ENCODE measurements around the gene SLX9.

GRCh38 chr21:44984428-44984791, 44.6 kb downstream of the SLX9 start:
- TF ChIP-seq, protein P1, sequence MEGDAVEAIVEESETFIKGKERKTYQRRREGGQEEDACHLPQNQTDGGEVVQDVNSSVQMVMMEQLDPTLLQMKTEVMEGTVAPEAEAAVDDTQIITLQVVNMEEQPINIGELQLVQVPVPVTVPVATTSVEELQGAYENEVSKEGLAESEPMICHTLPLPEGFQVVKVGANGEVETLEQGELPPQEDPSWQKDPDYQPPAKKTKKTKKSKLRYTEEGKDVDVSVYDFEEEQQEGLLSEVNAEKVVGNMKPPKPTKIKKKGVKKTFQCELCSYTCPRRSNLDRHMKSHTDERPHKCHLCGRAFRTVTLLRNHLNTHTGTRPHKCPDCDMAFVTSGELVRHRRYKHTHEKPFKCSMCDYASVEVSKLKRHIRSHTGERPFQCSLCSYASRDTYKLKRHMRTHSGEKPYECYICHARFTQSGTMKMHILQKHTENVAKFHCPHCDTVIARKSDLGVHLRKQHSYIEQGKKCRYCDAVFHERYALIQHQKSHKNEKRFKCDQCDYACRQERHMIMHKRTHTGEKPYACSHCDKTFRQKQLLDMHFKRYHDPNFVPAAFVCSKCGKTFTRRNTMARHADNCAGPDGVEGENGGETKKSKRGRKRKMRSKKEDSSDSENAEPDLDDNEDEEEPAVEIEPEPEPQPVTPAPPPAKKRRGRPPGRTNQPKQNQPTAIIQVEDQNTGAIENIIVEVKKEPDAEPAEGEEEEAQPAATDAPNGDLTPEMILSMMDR (IDR thresholded peaks at IDR 0.05) = no peak
- no peak for TF ChIP-seq ZFX (IDR thresholded peaks at IDR 0.05; ENCODE audit: borderline replicate concordance)
